ENCODE data around the gene CLEC4C.
"Not testable (repeated sequence)": the region's sequence is repeated elsewhere in the genome, so short reads cannot be mapped to it uniquely, and the experiment has no call there.

The CLEC4C gene, protein sequence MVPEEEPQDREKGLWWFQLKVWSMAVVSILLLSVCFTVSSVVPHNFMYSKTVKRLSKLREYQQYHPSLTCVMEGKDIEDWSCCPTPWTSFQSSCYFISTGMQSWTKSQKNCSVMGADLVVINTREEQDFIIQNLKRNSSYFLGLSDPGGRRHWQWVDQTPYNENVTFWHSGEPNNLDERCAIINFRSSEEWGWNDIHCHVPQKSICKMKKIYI

DNA sequence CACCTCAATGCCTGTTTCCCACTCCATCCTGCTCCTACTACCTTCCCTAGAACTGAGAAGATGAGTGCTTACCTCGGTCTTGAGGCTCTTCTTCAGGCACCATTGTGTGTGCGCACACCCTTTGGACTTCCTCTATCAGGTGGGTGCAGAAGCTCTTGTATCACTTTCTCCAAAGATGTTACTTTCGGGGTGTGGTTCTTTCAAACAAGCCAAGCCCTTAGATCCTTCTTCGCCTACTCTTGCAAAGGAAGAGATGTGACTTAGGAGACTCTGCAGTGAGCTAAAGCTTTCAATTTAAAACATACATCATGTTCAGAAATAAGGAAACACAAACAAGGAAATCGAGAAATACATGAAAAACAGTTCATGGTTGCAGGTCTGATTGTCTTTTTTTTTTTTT lies at the start of gene CLEC4C:
TSS of gene CLEC4C (minus strand) at position 130 of the 400 bp plus-strand sequence. CDS start at position 103, 27 bp downstream.
- no peak for DNase-seq

DNA sequence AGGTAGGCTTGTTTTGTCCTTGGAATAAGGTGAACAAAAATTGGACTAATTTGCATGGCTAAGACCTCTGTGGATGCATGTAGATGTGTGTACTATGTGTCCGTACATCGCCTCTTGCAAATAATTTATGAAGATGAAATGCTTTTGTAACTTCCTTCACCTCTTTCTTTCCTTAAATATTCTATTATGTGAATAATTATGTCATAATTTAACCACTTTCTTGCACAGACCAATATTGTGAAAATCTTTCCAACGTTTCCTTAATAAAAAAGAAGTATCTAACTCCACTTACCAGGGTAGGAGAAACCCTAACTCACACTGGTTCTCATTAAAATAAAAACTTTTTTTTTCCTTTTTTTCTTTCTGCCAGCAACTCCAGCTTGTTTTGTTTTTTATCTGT lies 46.0 kb upstream of the CLEC4C start:
- DNase-seq, result no peak

DNA sequence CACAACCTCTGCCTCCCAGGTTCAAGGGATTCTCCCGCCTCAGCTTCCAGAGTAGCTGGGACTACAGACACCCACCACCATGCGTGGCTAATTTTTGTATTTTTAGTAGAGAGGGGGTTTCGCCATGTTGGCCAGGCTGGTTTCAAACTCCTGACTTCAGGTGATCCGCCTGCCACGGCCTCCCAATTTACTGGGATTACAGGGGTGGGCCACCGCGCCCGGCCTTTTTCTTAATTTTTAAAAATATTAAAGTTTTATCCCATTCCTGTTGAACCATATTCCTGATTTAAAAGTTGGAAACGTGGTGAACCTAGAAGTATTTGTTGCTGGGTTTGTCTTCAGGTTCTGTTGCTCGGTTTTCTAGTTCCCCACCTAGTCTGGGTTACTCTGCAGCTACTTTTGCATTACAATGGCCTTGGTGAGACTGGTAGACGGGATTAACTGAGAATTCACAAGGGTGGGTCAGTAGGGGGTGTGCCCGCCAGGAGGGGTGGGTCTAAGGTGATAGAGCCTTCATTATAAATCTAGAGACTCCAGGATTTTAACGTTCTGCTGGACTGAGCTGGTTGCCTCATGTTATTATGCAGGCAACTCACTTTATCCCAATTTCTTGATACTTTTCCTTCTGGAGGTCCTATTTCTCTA lies 41.8 kb upstream of the CLEC4C start, which contains the start of gene NANOG:
TSS of gene NANOG (plus strand) at position 519 of the 645 bp plus-strand sequence. CDS start 213 bp downstream, outside the sequence.
- not testable (repeated sequence) for DNase-seq

DNA sequence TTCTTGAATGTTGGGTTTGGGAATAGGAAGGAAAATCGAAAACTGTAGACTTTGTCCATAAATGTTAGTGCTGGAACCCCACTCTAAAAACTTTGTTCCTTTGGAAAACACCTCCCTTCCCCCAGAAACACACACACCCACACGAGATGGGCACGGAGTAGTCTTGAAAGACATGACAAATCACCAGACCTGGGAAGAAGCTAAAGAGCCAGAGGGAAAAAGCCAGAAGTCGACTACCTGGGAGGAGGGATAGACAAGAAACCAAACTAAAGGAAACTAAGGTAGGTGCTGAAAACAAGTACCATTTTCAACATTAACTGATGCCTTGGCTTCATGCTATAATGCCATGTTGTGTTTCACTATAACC lies 41.1 kb upstream of the CLEC4C start:
- no peak for DNase-seq

DNA sequence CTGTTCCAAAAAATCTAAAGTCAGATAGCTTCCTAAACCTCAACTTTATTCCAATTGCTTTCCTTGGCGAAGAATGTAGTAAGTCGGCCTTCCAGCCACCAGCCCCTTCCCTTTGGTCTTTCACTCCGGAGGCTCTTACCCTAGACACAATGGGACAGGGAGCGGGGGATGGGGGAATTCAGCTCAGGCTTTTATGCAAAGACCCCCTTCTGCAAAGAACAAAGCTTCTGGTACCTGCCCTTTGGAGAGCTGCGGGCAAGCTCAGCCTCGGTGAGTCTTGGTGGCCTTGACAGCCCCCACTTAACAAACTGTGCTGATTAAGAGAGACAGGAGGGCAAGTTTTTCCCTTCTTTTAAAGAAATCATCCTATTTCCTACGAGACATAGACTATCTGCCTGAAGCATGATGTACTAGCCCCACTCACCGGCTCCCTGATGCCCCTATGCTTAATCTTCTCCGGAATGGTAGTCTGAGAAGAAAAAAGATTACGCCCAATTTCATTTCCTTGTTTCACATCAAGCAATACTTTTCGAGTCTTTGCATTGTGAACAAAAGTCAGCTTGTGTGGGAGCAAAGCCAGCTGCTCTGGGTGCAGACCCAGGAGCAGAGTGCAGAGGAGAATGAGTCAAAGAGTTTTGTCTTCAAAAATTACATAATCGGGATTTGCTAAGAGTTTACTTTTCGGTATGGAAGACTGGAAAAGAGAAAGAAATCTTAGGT lies 40.6 kb upstream of the CLEC4C start:
- no peak for DNase-seq

DNA sequence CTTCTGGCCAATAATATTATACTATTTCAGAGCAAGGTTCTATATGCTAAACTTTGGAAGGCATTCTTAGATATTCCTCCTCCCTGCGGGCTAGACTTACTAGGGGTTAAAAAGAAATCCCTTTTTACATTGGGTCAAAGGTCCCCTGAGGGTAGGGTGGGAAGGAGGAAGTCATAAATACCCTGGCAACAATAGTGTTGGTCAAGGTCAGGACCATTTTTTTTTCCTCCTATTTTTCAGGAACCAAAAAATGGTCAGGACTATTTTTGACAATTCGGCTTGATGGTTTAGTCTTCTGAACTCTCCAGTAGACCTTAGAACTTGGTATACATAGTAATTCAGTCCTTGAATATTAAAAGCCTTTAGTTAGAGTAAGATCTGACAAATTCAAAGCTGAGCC lies 37.5 kb upstream of the CLEC4C start:
- no peak for DNase-seq

DNA sequence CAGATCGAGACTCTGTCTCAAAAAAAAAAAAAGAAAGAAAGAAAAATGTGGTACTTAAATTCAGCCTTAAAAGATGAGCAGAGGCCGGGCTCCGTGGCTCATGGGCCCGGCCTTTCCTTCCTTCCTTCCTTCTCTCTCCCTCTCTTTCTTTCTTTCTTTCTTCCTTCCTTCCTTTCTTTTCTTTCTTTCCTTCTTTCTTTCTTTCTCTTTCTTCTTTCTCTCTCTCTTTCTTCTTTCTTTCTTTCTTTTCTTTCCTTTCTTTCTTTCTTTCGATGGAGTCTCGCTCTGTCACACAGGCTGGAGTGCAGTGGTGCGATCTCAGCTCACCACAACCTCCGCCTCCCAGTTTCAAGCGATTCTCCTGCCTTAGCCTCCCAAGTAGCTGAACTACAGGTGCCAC lies 36.3 kb upstream of the CLEC4C start:
- not testable (repeated sequence) for DNase-seq

DNA sequence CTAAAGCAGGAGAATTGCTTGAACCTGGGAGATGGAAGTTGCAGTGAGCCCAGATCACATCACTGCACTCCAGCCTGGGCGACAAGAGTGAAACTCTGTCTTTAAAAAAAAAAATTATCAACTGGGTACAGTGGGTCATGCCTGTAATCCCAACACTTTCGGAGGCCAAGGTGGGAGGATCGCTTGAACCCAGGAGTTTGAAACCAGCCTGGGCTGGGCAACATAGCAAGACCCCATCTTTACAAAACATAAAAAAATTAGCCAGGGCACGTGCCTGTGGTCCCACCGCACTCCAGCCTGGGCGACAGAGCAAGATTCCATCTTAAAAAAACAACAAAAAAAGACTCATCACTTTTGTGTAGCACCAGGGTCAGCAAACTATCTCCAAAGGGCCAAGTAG lies 34.9 kb upstream of the CLEC4C start:
- DNase-seq, result no peak

DNA sequence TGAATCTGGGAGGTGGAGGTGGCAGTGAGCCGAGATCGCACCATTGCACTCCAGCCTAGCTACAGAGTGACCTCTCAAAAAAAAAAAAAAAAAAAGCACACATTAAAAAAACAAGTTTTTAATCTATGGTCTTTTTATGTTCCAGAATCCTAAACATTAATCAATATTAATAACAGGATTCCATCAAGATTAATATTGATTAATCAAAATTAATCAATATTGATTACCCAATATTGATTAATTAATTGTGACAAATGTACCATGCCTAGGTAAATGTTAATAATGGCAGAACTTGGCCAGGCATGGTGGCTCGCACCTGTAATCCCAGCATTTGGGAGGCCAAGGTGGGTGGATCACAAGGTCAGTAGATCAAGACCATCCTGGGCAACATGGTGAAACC lies 34.1 kb upstream of the CLEC4C start:
- DNase-seq, result no peak

DNA sequence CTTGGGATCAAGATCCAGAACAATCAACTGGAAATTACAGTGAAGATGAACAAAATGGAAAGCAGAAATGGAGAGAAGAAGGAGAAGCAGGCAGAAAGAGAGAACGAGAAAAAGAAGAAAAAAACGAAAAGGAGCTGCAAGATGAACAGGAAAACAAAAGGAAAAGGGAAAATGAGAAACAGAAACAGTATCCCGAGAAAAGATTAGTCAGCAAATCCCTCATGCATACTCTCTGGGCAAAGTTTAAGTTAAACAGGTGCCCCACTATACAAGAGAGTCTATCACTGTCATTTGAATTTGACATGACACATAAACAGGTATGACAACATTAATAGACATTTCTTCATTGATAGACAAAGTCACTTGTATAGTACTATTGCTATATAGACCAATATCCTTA lies 22.8 kb upstream of the CLEC4C start:
- no peak for DNase-seq

DNA sequence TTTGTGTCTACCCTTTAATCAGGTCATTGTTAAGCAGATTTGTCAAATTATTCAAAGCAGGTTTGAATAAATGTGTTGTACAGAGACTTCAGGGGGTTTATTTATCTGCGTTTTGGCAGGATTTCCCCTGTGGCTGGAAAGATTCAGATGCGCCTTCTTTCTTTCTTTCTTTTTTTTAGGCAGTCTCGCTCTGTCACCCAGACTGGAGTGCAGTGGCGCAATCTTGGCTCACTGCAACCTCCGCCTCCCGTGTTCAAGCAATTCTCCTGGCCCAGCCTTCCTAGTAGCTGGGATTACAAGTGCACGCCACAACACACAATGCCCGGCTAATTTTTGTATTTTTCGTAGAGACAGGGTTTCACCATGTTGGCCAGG lies 11.6 kb upstream of the CLEC4C start:
- DNase-seq, result no peak

DNA sequence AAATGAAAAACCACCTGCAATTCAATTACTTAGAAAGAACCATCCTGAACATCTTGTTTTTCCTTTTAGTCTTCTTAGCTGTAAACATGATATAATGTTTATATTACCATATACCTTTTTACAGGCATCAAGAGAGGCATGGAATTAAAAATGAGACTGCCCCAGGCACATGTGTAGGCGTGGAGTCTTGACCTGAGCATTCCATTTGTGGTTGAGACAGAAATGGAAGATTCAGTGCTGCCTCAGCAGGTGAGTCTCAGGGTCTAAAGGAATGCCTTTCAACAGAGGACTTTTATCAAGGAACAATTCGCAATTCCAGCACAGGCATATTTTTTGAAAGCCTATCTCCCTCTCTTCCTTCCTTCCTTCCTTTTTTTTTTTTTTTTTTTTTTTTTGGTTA lies 9.8 kb upstream of the CLEC4C start:
- no peak for DNase-seq

DNA sequence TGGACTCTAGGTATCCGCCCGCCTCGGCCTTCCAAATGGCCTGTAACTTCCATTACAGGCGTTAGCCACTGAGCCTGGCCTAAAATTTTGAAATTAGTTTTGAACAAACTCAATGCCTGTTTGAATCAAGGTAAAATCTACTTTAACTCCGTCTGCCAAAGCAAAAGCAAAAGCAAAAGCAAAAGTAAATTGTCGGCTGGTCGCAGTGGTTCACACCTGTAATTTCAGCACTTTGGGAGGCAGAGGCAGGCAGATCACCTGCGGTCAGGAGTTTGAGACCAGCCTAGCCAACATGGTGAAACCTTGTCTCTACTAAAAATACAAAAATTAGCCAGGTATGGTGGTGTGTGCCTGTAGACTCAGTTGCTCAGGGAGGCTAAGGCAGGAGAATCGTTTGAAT lies 8.5 kb upstream of the CLEC4C start:
- DNase-seq, result not testable (repeated sequence)

DNA sequence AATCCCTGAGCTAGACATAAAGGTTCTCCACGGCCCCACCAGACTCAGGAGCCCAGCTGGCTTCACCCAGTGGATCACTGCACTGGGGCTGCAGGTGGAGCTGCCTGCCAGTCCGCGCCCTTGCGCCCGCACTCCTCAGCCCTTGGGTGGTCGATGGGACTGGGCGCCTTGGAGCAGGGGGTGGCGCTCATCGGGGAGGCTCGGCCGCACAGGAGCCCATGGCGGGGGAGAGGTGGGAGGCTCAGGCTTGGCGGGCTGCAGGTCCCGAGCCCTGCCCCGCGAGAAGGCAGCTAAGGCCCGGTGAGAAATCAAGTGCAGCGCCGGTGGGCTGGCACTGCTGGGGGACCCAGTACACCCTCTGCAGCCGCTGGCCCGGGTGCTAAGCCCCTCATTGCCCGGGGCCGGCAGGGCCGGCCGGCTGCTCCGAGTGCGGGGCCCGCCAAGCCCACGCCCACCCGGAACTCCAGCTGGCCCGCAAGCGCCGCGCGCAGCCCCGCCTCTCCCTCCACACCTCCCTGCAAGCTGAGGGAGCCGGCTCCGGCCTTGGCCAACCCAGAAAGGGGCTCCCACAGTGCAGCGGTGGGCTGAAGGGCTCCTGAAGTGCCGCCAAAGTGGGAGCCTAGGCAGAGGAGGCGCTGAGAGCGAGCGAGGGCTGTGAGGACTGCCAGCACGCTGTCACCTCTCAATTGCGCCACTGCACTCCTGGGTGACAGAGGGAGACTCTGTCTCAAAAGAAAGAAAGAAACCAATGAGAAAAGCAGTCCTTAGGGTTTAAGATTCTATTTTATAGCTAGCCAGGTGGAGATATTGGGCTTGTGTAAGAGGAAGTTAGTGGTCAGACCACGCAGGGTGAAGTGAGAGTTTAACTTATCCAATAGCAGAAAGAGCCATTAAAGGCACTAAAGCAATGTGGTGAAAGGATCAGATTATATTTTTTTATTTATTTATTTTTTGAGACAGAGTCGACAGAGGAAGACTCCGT lies 5.1 kb upstream of the CLEC4C start:
- not testable (repeated sequence) for DNase-seq

DNA sequence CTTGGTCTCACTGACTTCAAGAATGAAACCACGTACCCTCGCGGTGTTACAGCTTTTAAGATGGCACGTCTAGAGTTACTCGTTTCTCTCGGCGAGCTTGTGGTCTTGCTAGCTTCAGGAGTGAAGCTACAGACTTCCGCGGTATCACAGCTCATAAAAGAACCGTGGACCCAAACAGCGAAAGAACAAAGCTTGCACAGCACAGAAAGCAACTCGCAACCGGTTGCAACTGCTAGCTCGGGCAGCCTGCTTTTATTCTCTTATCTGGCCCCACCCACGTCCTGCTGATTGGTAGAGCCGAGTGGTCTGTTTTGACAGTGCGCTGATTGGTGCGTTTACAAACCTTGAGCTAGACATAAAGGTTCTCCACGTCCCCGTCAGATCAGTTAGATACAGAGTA lies 4.2 kb upstream of the CLEC4C start:
- DNase-seq, result no peak

DNA sequence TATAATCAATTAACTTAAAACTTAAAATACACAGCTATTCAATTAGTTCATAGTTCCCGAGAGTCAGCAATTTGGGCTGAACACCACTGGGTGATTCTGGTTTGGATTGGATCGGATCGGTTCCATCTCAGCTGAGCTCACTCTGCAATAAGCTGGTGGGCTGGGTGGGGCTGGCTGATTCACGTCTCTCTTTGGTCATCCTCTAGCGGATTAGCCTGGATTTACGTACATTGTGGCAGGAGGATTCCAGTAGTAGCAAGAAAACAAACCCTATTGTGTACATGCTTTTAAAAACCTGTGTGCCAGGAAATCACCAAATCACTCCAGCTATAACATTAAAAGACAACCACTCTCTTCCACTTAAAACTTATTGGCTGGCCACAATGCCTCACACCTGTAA lies 3.2 kb upstream of the CLEC4C start:
- DNase-seq, result no peak

DNA sequence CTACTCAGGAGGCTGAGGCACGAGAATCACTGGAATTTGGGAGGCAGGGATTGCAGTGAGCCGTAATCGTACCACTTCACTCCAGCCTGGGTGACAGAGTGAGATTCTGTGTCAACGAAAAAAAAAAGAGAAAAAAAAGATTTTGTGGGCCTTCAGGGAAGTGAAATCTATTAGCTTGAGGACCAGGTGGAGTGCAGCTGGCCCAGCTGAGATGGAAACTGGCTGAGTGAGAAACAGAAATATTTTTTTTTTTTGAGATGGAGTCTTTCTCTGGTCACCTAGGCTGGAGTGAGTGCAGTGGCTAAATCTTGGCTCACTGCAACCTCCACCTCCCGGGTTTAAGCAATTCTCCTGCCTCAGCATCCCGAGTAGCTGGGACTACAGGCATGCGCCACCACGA lies 2.3 kb upstream of the CLEC4C start:
- no peak for DNase-seq

DNA sequence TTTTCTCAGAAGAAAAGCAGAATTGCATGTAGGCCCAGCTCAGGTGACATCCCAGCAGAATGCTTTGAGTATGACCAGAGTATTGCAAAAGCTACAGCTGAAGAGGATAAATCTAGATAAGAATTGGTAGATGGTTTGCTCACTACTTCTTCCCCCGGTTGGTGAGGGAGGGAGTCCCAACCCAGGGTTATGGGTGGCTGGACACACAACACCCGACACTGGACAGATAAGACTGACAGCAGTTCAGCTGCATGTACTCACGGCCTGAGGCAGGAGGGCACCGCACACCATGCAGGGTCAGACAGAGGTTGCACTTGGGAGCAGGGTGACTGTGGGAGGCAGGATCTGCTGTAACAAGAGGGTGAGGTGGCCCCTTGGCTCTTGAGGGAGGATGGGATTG lies 1.7 kb upstream of the CLEC4C start:
- no peak for DNase-seq

DNA sequence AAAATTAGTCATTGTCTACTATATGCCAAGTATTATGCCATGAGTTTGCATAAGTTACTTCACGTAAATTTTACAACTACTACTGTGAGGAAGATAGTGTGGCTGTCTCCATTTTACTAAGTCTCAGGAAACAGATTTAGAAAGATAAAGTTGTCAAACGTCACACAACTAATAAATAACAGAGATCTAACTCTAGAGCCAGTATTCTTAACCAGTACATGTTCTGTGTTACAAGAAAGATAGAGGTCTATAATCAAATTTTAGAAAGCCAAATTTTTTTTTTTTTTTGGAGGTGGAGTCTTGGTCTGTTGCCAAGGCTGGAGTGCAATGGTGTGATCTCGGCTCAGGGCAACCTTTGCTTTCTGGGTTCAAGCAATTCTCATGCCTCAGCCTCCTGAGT lies 14.2 kb downstream of the CLEC4C start:
- no peak for DNase-seq

DNA sequence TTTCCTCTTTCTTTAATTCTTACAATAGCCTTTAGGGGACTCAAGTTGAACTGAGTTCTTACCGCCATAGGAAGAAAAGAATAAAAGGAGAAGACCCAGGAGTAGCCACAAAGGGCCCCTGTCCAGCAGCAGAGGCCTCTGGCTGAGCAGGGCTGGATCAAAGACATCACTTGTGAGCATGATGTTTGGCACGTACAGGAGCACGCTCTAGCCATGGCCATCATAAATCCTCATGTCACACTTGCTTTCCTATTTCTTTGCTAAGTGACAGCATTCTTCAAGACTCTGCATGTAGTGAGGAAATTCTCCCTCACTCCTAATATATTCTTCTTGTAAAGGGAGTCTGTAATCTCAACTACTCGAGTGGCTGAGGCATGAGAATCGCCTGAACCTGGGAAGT lies 15.7 kb downstream of the CLEC4C start:
- no peak for DNase-seq

DNA sequence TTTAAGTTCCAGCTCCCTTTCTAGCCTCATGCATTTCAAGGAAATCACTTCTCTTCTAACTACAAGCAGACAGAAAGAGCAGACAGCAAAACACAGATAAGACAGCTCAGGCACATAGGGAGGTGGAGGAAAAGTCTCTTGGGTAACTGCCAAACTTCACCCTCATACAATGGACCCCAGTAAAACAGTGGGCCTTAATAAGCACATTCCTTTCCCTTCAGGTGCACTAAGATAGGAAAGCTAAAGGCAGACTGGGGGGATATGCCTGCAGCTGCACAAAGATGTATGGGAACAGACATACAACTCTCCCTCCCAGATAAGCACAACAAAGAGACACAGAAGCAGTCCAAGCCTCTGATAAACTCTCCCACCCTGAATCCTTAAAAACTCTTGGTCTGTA lies 16.2 kb downstream of the CLEC4C start:
- not testable (repeated sequence) for DNase-seq

DNA sequence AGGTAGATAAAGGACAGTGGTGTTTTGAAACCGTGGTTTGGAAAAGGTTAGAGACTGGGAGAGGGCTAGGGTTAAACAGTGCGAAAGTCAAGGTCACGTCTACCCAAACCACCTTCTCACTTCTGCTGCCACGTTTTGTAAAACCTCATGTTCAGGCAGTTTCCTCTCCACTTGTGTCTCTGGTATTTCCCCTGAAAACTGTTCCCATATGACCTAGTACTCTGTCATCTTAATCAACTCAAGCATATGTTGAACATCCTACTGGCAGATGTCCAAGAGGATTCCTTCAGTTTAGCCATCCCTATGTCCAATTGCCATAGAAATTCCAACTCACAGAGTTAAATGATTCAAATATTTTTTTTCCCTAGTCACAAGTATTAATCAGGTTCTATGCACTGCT lies 17.4 kb downstream of the CLEC4C start:
- DNase-seq, result no peak

DNA sequence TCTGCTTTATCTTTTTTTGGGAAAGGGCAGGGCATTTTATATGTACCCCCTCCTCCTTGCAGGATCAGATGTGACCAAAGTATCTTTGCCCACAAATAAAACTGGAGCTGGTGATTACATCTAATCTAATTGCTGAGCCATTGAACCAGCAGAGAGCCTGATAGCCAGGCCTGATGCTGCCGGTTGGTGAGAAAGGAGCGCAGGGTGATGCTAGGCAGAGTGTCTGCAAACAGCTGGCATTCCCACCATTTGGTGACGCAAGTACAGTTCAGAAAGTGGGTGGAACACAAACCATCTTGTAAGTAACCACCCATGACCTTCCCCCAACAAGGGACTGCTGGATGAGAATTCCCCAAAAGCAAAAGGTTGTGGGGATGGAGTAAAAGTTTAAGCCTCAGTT lies 23.2 kb downstream of the CLEC4C start:
- no peak for DNase-seq

Measured in SHP77 treated with DMSO at 0.1 percent for 48 hours (cell line).